Loucy (cell line): ENCODE data around the gene AWAT2.

ENCODE experiments used
- EZH2phosphoT487 ChIP-seq: fragments of 200-600 bp; IDR thresholded peaks from 2 replicates; pipeline ENCODE4 v1.6.1; 2018; ENCODE audit warnings: antibody characterized with exemption, mild to moderate bottlenecking, moderate library complexity, borderline replicate concordance
- TF ChIP-seq, protein P1 (sequence below): fragments of 200-600 bp; sonication (generic); conservative IDR thresholded peaks from 2 replicates; pipeline ENCODE4 v1.5.1; 2014; ENCODE audit warnings: mild to moderate bottlenecking, antibody characterized with exemption, low read length

DNA sequence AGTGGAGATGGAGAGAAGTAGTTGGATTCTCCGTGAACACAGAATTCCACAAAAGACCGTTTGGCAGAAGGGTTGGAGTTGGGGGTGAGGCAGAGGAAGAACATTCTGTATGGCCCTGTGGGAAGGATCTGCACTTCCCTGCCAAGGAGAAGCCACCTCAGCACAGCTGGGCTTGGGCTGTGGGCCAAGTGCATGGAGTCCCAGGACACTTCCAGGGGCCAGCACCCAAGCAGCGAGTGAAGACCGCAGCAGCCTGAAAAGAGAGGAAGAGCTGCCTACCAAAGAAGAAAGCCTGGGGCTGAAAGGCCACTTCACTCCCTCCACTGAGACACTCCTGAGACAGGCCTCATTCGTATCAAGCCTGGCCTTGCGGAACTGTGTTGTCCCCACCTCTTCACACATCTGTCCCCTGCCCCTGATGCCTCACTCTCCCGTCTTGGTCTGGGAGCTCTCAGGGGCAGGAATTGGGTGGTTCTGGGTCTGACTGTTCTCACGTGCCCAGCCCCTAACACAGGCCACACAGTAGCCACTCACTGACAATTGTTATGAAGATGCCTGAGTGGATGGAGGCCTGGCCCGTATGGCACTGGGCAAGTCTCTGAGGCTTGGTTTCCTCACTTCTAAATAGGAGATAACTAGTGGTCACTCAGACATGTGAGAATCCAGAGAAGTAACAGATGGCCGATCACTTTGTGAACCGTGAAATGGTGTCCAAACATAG is 3.3 kb upstream of the AWAT2 start:
- TF ChIP-seq, protein P1, sequence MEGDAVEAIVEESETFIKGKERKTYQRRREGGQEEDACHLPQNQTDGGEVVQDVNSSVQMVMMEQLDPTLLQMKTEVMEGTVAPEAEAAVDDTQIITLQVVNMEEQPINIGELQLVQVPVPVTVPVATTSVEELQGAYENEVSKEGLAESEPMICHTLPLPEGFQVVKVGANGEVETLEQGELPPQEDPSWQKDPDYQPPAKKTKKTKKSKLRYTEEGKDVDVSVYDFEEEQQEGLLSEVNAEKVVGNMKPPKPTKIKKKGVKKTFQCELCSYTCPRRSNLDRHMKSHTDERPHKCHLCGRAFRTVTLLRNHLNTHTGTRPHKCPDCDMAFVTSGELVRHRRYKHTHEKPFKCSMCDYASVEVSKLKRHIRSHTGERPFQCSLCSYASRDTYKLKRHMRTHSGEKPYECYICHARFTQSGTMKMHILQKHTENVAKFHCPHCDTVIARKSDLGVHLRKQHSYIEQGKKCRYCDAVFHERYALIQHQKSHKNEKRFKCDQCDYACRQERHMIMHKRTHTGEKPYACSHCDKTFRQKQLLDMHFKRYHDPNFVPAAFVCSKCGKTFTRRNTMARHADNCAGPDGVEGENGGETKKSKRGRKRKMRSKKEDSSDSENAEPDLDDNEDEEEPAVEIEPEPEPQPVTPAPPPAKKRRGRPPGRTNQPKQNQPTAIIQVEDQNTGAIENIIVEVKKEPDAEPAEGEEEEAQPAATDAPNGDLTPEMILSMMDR = no peak
- no peak for TF ChIP-seq EZH2phosphoT487
